22Rv1 (cell line): ENCODE results near the gene SLIT3.

Experiments used
- CTCF ChIP-seq: fragments of 450-650 bp; IDR thresholded peaks from 2 replicates; pipeline ENCODE4 v1.5.1; 2017; ENCODE audit warnings: mild to moderate bottlenecking
- ZFX ChIP-seq: fragments of 450-650 bp; IDR thresholded peaks from 2 replicates; pipeline ENCODE4 v1.6.1; 2017; ENCODE audit warnings: antibody characterized with exemption, borderline replicate concordance

GRCh38 chr5:168872246-168872645 lies 428.7 kb downstream of the SLIT3 start:
- TF ChIP-seq CTCF (no peak), ZFX (no peak)
